SW 1271 (cell line): ENCODE data around the gene CDCP1.

ENCODE experiments used
- DNase-seq, 2 experiments: peaks; one replicate each; lab custom pipeline; 2025; lab: John Stamatoyannopoulos, UW

CDCP1 gene

DNA sequence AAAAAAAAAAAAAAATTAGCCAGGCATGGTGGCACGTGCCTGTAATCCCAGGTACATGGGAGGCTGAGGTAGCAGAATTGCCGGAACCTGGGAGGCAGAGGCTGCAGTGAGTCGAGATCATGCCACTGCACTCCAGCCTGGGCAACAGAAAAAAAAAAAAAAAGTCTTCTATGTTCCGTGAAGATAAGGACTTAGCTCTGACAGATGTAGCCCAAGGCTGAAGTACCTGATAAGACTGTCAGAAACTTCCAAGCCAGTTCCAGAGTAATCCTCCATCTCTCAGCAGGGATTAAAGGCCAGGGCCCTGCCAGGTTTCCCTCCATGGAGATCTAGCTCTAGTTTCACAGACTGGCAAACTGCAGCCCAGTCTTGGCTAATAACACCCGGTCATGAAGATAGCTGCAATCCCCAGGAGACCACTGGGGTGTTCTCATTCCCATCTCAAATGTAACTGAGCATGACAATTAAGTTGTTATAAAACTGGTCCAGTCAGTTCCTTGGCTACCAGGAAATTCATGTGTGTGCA lies 8.5 kb downstream of the CDCP1 start:
- DNase-seq, result no peak

DNA sequence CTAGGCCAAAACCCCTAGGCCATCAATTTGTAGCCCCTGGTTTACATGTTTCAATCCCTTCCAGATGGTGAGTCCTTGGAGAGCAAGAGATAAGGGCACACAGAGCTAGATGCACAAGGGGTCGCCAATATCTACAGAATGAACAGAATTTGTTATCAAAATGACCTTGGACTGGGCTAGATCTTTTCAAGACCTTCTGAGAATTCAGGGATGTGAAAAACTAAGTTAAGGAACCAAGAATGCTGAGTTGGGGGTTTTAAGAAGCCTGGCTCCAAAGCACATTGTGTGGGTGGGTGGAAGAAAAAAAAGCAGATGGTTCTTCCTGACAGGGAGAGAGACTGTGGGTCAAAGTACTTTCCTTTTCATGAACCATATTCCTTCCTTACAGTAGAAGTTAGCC lies 10.2 kb downstream of the CDCP1 start:
- no peak for DNase-seq

DNA sequence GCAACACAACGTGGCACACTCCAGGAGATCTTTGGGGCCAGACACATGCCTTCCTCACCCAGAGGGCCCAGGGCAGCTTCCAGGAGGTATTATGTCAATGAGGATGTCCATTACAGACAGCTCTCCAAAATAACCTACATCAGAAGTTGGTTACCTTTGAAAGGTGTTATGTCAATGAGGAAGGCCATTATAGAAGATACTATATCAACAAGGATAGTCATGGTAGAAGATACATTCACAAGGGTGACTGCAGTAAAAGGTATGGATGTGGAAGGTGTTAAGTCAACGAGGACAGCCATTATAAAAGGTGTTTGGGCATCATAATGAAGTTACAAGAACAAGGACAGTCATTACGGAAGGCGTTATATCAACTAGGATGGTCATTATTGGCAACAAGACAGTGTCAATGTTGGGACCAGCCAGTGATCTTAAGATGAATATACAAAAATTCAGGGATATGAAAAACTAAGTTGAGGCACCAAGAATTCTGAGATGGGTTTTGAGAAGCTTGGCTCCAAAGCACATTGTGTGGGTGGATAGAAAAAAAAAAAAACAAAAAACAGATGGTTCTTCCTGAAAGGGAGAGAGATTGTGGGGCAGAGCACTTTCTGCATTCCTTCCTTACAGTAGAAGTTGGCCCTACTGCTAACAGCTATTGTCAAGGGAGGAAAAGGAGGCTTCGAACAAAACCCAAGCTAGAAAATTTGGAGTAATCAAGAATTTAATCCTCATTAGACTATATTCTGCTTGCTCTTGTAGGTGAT lies 11.2 kb downstream of the CDCP1 start:
- DNase-seq, result no peak

DNA sequence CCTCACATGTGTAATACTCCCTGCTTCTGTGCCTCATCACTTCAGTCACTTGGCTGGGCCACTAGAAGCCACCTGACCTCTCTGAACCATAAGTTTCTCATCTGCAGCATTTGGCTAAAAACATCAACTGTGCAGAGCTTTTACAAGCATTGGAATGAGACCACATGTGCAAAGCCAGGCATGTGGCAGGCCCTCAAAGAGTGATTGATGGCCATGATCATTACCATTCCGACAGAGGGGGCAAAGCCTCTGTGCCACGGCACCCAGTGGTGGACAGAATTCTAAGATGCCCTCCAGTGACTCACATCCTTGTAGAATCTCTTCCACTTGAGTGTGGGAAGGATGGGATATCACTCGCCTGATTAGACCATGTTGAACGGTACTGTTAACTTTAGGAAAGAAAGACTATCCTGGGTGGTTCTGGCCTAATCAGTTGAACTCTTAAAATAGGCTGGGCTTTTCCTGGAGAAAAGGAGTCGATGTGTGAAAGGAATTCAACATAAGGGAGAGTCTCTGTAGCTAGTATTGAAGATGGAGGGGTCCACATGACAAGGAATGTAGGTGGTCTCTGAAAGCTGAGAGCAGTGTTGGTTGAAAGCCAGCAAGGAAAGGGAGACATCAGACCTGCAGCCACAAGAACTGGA lies 13.5 kb downstream of the CDCP1 start:
- DNase-seq, result no peak

DNA sequence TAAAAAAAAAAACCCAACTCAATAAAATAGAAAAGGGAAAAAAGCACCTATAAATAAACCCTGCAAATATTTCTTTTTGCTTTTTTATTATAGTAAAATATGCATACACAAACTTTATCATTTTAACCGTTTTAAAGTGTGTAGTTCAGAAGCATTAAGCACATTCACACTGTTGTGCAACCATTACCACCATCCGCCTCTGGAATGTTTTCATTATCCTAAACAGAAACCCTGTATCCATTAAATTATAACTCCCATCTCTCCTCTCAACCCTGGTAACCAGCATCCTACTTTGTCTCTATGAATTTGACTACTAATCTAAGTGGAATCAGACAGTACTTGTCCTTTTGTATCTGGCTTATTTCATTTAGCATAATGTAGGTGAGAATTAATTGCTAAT lies 15.0 kb downstream of the CDCP1 start:
- DNase-seq, result no peak

DNA sequence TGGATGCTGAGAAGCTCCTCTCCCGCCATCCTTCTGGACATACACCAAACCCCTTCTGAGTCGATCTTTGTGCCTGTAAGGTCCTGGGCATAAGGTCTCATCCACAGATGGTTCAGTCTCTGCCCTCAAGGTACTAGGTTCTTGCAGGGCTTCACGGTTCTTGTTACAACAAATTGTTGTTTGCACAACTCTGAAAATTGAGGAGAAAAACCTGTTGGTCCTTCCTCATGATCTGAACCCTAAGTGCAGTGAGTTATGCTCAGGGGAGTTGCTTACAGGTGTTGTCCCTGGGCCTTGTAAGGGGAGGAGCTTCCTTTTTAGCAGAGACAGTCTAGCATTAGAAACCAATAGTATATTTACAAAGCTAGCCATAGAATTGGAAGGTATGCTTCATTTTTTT lies 15.7 kb downstream of the CDCP1 start:
- no peak for DNase-seq

DNA sequence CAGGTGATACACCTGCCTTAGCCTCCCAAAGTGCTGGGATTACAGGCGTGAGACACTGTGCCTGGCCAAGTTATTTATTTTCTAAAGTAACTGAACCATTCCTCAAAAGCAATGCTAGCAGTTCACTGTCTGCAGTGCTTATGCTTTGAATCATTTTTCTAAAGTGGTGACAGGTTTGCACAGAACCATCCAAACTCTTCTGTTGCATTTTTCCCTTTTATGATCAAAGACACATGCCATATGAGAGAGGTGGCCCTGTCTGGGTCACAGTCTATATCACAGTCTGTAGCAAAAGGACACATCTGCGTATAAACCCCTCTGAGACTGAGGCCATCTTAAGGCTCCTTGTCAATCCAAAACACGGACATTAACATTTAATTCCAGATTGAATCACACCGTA lies 17.2 kb downstream of the CDCP1 start:
- DNase-seq, result no peak

DNA sequence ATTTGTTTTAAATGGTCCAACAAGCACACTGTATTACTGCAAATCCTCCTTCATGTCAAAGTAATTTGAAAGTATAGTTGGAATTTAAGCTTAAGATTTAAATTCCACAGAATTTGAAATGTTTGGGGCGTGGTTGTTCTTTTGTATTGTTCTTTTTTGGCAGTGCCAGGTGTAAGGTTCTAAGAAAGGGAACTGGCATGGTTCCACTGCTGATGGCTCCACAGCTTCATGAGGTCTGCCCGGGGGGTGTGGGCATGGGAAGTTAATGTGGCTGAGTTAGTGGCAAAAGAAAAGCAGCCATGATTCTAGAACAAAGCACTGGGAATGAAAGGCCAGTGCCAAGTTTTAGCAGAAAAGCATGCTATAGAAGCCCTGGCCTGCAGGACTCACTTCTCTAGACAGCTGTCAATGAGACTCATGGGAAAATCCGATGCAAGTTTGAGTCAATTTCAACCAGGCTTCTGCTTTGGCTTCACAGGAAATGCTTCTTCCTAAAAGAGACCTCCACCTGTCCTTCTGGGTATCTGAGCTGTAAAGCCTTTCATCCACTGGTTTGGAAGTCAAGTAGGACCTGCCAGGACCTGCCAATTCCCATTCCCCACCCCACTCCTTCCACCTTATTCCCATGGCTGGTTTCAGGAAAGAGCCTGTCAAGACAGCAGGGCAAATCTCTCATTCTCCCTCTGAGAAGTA lies 18.9 kb downstream of the CDCP1 start:
- DNase-seq, result no peak

DNA sequence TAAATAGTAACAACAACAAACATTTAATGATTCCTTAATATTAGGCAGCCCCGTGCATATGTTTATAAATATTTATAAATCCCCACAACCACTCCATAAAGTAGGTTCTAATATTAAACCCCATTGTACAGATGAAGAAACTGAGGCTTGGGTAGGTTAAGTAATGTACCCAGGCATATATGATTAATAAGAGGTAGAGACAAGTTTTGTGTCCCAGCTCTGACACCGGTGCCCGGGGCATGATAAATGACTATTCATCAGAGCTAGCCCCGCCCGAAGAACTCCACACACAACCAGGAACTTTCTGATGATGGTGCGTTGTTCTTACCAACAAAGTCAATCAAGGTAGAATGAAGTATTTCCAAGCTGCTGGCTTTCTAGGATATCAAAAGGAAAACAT lies 19.4 kb downstream of the CDCP1 start:
- DNase-seq, result no peak

DNA sequence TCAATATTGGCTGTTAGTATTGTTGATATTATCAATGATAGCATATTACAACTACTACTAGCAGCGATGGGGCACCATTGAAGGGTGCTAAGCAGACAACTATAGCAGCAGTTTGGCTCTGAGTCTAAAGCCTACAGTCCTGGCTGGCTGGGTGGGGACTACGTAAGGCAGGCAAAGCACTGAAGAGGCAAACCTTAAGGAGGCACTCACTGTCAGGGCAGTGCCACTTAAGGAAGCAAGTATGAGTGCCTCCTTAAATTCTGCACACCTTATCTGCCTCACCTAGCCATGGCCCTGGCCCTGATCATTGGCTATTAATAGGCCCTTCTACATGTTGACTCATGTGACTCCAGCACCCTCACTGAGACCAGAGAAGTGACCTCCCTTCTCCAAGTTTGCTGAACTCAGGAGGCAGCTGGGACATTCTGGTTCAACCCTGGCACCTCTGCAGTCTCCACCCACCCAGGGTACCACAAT lies 20.6 kb downstream of the CDCP1 start:
- DNase-seq, result no peak

DNA sequence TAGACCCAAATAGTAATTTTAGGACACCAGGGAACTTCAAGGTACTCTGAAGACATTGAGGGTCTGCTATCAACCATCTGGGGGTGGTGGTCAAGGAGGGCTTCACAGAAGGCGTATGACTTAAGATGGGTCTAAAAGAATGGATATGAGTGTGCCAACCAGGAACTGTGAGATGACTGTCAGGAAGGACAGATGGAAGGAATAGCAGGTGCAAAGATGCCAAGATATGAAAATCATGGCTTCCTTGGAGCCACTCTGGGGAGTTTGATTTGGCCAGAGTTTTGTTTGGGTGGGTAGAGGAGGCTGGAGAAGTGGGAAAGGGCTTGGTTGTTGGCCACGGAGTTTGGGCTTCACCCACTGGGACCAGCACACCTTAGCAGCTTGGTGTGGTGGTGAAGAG lies 21.2 kb downstream of the CDCP1 start:
- no peak for DNase-seq

DNA sequence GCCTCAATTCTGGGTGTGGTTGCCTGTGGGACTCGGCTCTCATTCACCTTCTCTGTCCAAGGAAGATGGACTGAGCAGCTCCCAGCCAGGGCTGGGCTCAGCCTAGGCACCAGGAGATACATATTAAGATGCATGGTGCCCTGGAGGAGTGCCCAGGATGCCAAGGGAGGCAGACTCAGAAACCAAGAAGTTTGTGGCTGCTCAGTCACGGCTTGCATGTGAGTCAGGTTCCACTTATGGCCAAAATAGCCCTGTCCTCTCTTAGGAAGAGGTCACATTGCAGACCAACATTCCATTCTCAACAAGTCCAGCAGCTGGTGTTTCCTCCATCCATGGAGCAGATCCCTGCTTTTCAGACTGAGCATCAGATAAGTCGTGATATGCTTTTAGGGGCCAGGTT lies 21.8 kb downstream of the CDCP1 start:
- peak; percentile 73 to 78 for DNase-seq

DNA sequence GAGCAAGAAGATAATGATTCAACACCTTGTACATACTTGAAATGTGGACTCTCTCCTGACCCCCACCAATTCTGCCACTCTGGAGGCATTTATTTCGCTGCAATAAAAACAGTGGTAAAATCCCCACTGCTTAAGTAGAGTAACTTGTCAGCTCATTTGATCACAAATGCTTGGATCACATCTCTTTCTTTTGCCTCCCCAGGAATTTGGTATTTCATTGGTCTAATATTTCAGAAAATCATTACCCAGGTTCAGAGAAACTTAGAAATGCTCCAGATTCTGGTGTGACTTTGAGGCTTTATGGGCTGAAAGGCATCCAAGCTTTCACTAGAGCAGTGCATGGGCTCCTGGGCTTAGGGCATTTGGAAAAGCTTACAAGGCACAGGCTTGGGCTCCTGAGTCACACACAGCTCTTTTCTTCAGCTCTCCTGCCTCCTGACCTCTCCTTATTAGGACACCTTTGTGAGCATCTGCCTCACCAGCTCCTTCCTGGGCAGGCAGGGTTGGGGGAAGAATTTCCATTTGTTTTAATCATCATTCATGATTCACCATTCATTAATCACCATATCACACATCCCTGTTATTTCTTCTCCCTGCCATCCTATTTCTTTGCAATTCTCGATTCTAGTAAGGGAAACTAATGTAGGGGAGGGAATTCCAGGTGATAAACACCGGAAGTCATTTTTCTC lies 22.5 kb downstream of the CDCP1 start:
- DNase-seq, result peak; percentile 67 to 69

DNA sequence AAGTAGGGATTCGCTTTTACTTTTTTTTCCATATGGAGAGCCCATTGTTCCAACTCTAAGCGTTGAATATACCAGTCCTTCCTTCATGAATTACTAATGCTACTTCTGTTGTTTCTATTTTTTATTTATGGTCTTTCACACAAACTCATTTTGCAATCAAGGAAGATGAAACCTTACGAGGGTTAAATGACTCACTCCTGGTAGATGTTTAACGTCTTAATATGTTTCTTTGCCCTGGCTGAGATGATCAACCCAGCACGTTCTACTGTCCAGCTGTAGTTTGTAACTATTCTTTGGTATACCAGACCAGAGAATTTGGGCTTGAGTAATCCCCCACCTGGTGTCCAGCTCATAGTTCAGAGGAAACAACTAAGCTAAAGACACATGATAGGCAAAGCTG lies 23.1 kb downstream of the CDCP1 start:
- peak; percentile 63 to 75 for DNase-seq

DNA sequence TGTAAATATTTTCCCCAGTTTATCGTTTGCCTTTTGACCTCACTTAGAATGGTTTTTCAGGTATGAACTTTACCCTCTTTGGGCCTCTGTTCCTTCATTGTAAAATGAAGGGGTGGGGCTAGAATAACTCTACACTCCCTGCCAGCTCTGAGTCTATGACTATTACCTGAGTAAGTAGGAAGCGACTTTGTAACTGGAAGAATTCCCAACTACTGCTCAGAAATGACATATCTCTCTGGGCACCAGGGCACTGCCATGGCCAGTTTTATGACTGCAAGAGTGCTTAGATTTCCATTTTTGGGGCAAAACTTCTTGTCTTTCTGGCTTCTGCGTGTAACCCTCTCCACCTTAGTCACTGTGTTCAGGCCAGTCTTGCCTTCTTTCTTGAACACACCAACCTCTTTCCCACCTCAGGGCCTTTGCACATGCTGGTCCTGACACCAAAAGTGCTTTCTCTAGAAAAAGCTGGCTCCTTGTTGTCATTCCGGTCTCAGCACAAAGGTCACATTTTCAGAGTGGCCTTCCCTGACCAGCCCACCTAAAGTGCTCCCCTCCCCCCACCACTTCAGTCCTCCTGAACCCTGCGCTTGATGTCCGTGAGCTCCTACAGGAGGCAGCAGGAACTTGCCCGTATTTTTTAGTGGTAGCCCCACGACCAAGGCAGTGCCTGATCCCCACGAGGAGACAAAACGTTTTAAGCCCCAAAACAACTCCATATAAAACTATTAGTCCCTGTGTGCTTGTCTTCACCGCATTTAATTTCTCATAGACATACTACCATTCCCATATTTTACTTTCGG lies 25.6 kb downstream of the CDCP1 start:
- peak in 1 of 2 experiments; percentile 40 for DNase-seq

DNA sequence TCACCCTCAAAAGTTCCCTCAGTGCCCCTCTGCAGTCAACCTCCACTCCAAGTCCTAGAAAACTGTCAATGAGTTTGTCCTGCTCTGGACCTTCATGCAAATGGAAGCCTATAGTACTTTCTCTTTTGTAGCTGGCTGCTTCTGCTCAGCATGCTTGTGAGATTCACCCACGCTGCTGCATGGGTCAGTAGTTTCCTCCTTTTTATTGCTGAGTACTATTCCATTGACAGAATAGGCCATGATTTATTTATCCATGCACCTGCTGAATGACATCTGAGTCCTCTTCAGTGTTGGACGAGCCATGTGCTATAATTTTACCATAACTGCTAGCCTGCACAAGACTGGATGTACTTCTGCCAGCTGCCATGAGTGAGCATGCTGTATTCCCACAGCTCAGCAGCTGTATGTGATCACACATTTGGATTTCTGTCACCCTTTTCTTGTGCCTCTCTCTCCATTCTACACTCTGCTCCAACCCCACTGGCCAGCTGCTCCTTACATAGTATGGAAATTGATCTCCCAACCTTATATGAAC lies 26.3 kb downstream of the CDCP1 start:
- DNase-seq, result no peak

DNA sequence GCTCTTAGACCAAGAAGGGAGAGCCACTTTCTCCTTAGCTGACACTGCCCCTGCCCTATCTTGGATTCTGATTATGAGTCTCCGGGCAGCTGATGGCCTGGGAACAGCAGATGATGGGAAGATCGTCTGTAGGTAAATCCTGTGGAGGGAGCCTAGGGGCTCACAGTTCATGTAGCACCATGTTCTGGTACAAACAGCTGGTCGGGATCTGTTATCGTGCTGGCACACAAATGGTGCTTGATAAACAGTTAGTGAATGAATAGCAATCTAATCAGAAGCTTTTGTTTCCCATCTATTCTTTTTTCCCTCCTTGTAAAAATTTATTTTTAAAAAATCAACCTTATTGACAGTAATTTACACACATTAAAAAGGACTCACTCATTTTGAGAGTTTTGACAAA lies 26.8 kb downstream of the CDCP1 start:
- DNase-seq, result no peak

DNA sequence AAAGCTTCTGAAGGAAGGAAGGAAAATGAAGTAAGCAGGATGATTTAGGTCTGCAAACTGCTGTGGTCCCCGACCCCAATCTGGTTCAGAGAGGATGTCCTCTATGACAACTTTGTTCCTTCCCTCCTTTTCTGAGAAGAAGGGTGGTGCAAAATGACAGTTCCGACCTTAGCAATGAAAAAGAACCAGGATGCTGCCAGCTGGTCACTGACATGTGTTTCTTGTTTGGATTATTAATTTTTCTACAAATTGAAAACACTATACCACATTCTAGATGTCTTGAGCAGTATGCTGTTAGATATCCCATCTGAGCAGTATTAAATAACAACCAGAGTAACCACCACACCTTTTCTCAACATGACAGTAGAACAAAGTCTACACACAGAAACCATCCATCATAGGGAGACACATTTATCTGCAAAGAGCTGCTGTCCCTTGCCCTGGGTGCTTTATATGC lies 27.5 kb downstream of the CDCP1 start:
- no peak for DNase-seq

DNA sequence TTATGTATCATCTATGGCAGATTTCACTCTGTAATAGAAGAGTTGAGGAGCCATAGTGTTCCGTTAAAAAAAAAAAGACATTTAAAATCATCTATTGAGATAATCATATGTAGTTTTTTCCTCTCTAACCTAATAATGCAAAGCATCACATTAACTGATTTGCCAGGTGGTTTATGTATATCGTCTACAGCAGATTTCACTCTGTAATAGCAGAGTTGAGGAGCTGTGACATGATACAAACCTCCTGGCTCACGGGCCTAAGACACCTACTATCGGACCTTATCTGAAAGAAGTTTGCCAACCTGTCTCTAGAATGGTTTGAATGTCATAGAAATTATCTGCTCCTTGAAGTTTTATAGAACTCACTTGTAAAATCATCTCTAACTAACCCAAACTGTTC lies 29.8 kb downstream of the CDCP1 start:
- no peak for DNase-seq

DNA sequence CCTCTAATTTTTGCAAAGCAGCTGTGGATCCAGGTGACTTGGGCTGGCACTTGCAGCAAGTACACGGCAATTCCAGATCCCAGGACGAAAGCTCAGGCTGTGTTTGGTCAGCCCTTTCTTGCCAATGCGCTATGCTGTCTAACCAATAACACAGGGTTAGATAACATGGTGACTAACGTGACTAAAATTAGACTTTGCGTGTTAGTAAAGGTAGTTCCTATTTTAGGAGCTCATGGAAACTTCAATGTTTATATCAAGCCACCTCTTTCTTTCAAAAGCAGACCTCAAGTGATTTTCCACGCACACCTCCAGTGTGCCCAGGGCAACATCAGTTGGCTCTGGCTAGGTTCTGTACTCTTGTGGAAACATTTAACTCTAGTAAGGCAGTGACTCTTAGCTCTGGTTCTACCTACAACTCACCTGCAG lies 32.5 kb downstream of the CDCP1 start:
- no peak for DNase-seq

DNA sequence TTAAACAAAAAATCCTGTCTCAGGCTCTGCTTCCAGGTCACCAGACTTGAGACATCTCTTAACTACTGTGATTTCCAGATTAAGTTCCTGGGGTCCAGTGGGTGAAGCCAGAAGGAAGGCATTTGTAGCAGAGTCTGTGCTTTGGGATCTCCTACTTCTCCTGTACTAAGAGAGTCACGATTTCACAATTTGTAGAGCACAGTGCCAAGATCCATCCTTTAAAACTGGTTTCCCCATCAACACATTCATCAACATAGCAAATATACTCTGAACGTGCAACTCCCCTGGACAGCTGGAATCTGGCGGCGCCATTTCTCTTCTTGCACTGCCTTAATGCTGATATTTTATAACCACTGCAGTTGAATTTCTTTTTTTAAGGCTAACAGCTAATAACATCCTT lies 33.2 kb downstream of the CDCP1 start:
- DNase-seq, result no peak
